A549 (cell line): ENCODE results near the gene NPR3. TPM values are rescaled to one million over a fixed set of nuclear protein-coding genes. Genes with fewer than 3 reads are reported as not detected.

Source experiments
- ATAC-seq, 2 experiments: fragments of 200-7000 bp in 1 of 2; fragments of >200 bp in 1 of 2; cut with Nextera tagmentation in 1 of 2; cut with Tn5 transposase in 1 of 2; 3 replicates each; pipeline versions ENCODE4 v1.8.0 to v1.9.1; 2018 to 2020; ENCODE audit warnings: mild to moderate bottlenecking in 1 of 2, moderate library complexity in 1 of 2
- CTCF ChIA-PET: fragments of 300-600 bp; sonication (Branson Sonifier 250); formaldehyde crosslinking; extraction: SDS; loops from one replicate; lab custom pipeline; 2021; ENCODE audit warnings: antibody characterized with exemption, inconsistent platforms; lab: Yijun Ruan, JAX
- POLR2A ChIA-PET: fragments of 350-600 bp; formaldehyde crosslinking; extraction: SDS; loops from one replicate; lab custom pipeline; 2021; ENCODE audit warnings: antibody characterized with exemption, inconsistent platforms; lab: Yijun Ruan, JAX
- DNase-seq, 2 experiments: peaks; one replicate each; pipeline versions ENCODE4 v3.0.0 to v3.0.0-alpha.2; 2011 to 2016; ENCODE audit warnings: low read depth in 1 of 2, low spot score in 1 of 2
- FAIRE-seq: peaks from 2 replicates; lab custom pipeline; 2011; peaks lifted over from hg19 to GRCh38; lab: Jason Lieb, UNC
- H3K27ac ChIP-seq, 2 experiments: fragments of >200 bp; sonication (Bioruptor Twin); formaldehyde crosslinking; 3 replicates each; pipeline ENCODE4 v1.5.1; 2016 to 2017
- H3K4me1 ChIP-seq: fragments of >200 bp; sonication (Bioruptor Twin); formaldehyde crosslinking; 3 replicates; pipeline ENCODE4 v1.6.1; 2016
- H3K4me2 ChIP-seq: fragments of >200 bp; sonication (Bioruptor Twin); formaldehyde crosslinking; 3 replicates; pipeline ENCODE4 v1.6.1; 2016
- H3K4me3 ChIP-seq: fragments of >200 bp; sonication (Bioruptor Twin); formaldehyde crosslinking; 3 replicates; pipeline ENCODE4 v1.5.1; 2016
- H3K9me3 ChIP-seq: fragments of >200 bp; sonication (Bioruptor Twin); formaldehyde crosslinking; 3 replicates; pipeline ENCODE4 v1.6.1; 2016
- CBX2 ChIP-seq: fragments of 200-600 bp; sonication (generic); IDR thresholded peaks from 2 replicates; pipeline ENCODE4 v1.6.1; 2016; ENCODE audit warnings: low read depth, mild to moderate bottlenecking, borderline replicate concordance
- CHD2 ChIP-seq: fragments of 150-350 bp; IDR thresholded peaks from 2 replicates; pipeline ENCODE4 v1.6.1; 2014; ENCODE audit warnings: low read length; ENCODE audit not compliant: partially characterized antibody
- FOSB ChIP-seq: fragments of 250-450 bp; sonication (Bioruptor Pico); IDR thresholded peaks from 2 replicates; pipeline ENCODE4 v1.5.0; 2020; ENCODE audit warnings: mild to moderate bottlenecking, moderate library complexity
- JUN ChIP-seq, 2 experiments: fragments of >200 bp; sonication (Bioruptor Twin); formaldehyde crosslinking; IDR thresholded peaks; 2 replicates in 1 of 2; 3 replicates in 1 of 2; pipeline ENCODE4 v1.6.1; 2016 to 2017
- RAD21 ChIP-seq, 2 experiments: fragments of >200 bp in 1 of 2; sonication (Bioruptor Twin) in 1 of 2; formaldehyde crosslinking in 1 of 2; IDR thresholded peaks in 1 of 2; conservative IDR thresholded peaks in 1 of 2; 2 replicates in 1 of 2; 3 replicates in 1 of 2; pipeline ENCODE4 v1.6.1; 2012 to 2018; ENCODE audit warnings: inconsistent platforms in 1 of 2
- RARB ChIP-seq: fragments of 250-450 bp; sonication (Bioruptor Pico); IDR thresholded peaks from 2 replicates; pipeline ENCODE4 v1.8.0; 2021; ENCODE audit warnings: mild to moderate bottlenecking, moderate library complexity
- TP53 ChIP-seq: fragments of 250-450 bp; sonication (Bioruptor Pico); IDR thresholded peaks from 2 replicates; pipeline ENCODE4 v1.5.0; 2021; ENCODE audit warnings: mild to moderate bottlenecking, moderate library complexity
- ZFP36 ChIP-seq: fragments of 450-650 bp; IDR thresholded peaks from 2 replicates; pipeline ENCODE4 v1.6.1; 2014; ENCODE audit warnings: borderline replicate concordance; ENCODE audit not compliant: partially characterized antibody
- whole genome bisulfite sequencing: methylation state at CpG from one replicate; pipeline ENCODE4 v1.1.6; 2017; ENCODE audit errors: missing lambda C conversion rate; 5-methylcytosine and 5-hydroxymethylcytosine counted together
- polyA plus RNA-seq, 4 experiments: library from polyadenylated mRNA; depleted of rRNA in 3 of 4; stranded (reverse); fragments of >200 nt; fragmentation: RNase III in 1 of 4; extraction: RNeasy Plus Mini Kit Qiagen cat#74134 plus additional on column Dnase treatment in 1 of 4; gene quantifications; 2 replicates in 3 of 4; 3 replicates in 1 of 4; pipeline ENCODE4 v1.2.3, GENCODE V29; 2011 to 2017

Gene NPR3
- polyA plus RNA-seq, 2 of the 4 experiments (the other 2 are of a cell fraction): 16.4 to 18.6 TPM

DNA sequence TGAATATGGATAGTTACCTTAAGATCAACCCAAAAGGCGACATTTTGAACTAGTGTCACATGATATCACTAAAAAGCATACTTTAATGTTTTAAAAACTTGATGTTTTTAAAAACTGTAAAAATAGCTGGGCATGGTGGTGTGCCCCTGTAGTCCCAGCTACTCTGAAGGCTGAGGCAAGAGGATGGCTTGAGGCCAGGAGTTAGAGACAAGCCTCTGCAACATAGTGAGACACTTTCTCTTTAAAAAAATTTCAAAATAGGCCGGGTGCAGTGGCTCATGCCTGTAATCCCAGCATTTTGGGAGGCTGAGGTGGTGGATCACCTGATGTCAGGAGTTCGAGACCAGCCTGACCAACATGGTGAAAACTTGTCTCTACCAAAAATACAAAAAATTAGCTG is 129.5 kb downstream of the NPR3 start:
- FAIRE-seq (no peak), ATAC-seq (no peak), DNase-seq (no peak)
- H3K27ac ChIP-seq: no peak overlapping the region
- no peak overlapping the region for H3K4me2 ChIP-seq
- ChIA-PET CTCF (interaction anchor here (1.3 to 3.8 kb wide), 3 partner anchors 12 to 133 kb away, joined by 4 to 16 read pairs (median 5); no protein-coding TSS in a partner anchor), POLR2A (no interaction called here)
- H3K4me1 ChIP-seq: no peaks in the 10 kb centered on the region
- no peak overlapping the region for H3K4me3 ChIP-seq
- H3K9me3 ChIP-seq: no peaks in the 10 kb centered on the region
- TF ChIP-seq CHD2 (no peak), JUN (IDR thresholded peaks at IDR 0.05) (no peak), RAD21 (conservative IDR thresholded peaks at IDR 0.05 in 1 of 2, IDR thresholded peaks at IDR 0.05 in 1 of 2) (no peak), FOSB (CRISPR knock-in tag) (no peak), RARB (CRISPR knock-in tag) (no peak), CBX2 (no peak), TP53 (CRISPR knock-in tag) (no peak), ZFP36 (no peak)
- WGBS: 72% methylated on average over 3 of the region's 3 CpGs

Other genes with a start within 250 kb of the NPR3 start
- gene SUB1, start 125.8 kb upstream of the NPR3 start, polyA plus RNA-seq (2011; rRNA removed): 179 and 450 TPM in 2 replicates
- gene SUB1, start 125.8 kb upstream of the NPR3 start, polyA plus RNA-seq (2017; fragmentation: RNase III; extraction: RNeasy Plus Mini Kit Qiagen cat#74134 plus additional on column Dnase treatment): 190 to 208 TPM (median 197 TPM) in 3 replicates